ENCODE measurements around the gene PTGR3.

PTGR3 gene

GRCh38 chr18:75170022-75170789 lies 38.7 kb downstream of the PTGR3 start:
- H3K4me3 ChIP-seq (ENCODE audit: low read depth, low read length) = no peak overlapping the region
- CTCF ChIA-PET = no interaction called here
- DNase-seq (ENCODE audit: low read depth, low spot score) = no peak
- TF ChIP-seq CTCF (IDR thresholded peaks at IDR 0.05; ENCODE audit: insufficient read depth, low read length, missing control alignments) = no peak
- POLR2A ChIA-PET = no interaction called here

DNA sequence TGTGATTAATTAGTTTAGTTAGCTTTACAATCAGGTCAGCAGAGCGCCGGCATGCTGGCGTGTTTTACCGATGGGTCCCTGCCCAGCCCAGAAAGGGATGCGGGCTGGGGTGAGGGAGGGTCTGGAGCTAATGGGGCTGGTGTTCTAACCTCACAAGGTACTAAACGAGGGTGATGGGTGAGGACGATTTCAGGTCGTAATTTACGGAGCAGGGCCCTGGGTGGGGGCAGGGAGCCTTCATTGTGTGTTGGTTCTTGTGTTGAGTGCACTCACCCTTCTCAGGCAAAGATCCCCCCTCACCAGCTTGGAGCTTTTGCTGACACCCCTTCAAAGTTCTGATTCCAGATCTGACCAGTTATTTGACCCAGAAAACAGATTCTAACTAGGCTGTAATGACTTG lies 39.5 kb downstream of the PTGR3 start:
- ChIA-PET CTCF (no interaction called here), POLR2A (no interaction called here)
- no peak for DNase-seq (ENCODE audit: low read depth, low spot score)
- no peak for TF ChIP-seq CTCF (IDR thresholded peaks at IDR 0.05; ENCODE audit: insufficient read depth, low read length, missing control alignments)
- no peak overlapping the region for H3K4me3 ChIP-seq (ENCODE audit: low read depth, low read length)

DNA sequence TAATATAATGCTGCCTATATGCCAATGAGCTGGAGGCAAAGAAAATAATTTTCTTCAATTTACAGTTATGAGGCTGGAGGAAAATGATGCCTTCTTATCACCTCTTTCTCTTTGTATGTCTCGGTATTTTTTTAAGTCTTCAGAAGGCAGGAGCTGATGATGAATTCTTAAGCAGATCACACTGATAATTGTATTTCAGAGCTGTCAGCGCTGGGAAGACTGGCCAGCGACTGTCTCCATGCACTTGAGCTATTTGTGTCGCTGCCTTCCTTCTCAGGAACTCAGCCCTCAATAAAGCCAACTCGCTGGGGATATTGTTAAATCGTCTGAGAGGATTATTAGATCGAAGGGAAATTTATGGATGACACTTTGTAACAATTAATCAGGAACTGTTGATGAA lies 40.3 kb downstream of the PTGR3 start:
- POLR2A ChIA-PET = no interaction called here
- no peak for DNase-seq (ENCODE audit: low read depth, low spot score)
- CTCF ChIA-PET = interaction anchor here (0.8 kb wide), 1 partner anchor 515 kb away, joined by 3 read pairs; no protein-coding TSS in a partner anchor
- no peak for TF ChIP-seq CTCF (IDR thresholded peaks at IDR 0.05; ENCODE audit: insufficient read depth, low read length, missing control alignments)
- no peak overlapping the region for H3K4me3 ChIP-seq (ENCODE audit: low read depth, low read length)

DNA sequence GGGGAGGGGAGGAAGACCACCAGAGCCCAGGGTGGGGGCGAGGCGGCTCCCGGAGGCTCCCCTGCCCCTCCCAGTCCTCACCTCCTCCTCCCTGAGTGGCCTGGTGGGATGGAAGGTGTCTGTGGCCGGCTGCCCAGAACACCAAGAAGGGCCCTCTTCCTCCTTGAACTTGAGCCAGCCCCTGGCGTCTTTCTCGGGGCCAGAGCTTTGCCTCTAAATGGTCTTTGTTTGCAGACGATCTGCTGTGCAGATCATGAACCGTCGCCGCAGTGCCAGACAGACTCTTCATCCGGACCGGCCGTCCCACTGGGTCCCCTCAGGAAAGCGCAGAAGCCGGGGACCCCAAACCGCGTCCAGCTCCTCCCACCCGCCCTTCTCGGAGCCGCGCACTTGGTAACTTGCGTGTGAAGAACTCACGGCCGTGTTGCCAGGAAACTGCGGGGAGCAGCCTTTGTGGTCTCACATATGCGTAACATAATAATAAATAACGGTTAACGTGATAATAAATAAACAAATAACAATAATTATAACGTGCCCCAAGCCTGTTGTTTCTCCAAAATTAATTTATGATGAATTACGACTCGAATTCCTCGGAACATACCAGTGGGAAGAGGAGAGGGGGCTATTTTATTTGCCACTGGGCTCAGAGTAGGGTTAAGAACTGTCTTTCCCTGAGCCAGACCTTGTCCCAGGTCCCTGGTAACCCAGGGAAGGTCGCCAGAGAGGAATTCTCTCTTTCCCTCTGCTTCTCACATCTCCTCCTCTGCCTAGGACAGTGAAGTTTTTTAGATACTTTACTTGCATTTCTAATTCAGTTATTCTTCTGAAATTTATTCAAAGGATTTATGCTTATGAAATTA lies 41.0 kb downstream of the PTGR3 start:
- POLR2A ChIA-PET = interaction anchor here (0.6 kb wide), 1 partner anchor 18 kb away, joined by 3 read pairs; no protein-coding TSS in a partner anchor
- no peak for TF ChIP-seq CTCF (IDR thresholded peaks at IDR 0.05; ENCODE audit: insufficient read depth, low read length, missing control alignments)
- H3K4me3 ChIP-seq (ENCODE audit: low read depth, low read length) = no peak overlapping the region; the same call in 1 of the 2 replicates
- DNase-seq (ENCODE audit: low read depth, low spot score) = no peak
- CTCF ChIA-PET = interaction anchor here (0.8 kb wide), 1 partner anchor 514 kb away, joined by 3 read pairs; no protein-coding TSS in a partner anchor

- no peak for DNase-seq (ENCODE audit: low read depth, low spot score)
- ChIA-PET POLR2A (no interaction called here), CTCF (no interaction called here)
- H3K4me3 ChIP-seq (ENCODE audit: low read depth, low read length) = no peak overlapping the region
- no peak for TF ChIP-seq CTCF (IDR thresholded peaks at IDR 0.05; ENCODE audit: insufficient read depth, low read length, missing control alignments)
Observed at GRCh38 chr18:75167137-75167536, 41.8 kb downstream of the PTGR3 start.

DNA sequence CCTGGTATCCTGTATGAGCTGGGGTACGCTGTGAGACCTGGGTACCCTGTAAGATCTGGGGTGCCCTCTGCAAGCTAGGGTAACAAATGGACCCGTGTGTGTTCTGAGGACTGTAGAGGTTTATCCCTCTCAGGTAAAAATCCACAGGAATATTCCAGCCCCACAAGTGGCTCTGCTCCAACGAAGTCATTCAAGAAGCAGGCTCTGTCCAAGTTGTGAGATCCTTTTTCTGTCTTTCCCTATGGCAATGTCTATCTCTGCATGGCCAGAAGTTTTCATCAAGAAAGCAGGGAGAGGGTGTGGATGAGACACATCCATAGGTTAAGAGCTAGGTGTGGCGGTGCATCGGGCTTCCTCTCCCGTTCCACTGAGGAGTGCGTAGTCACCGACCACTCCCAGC lies 43.0 kb downstream of the PTGR3 start:
- TF ChIP-seq CTCF (IDR thresholded peaks at IDR 0.05; ENCODE audit: insufficient read depth, low read length, missing control alignments) = no peak
- no peak for DNase-seq (ENCODE audit: low read depth, low spot score)
- ChIA-PET POLR2A (no interaction called here), CTCF (no interaction called here)
- no peak overlapping the region for H3K4me3 ChIP-seq (ENCODE audit: low read depth, low read length)
